ENCODE measurements around the gene ESR1. TPM values are rescaled to one million over a fixed set of nuclear protein-coding genes. Genes with fewer than 3 reads are reported as not detected.

Gene ESR1
- total RNA-seq, 2 experiments from 2014 or later, result 0.38 to 0.79 TPM

- ChIA-PET CTCF (interaction anchor here (0.8 to 1.5 kb wide), 3 partner anchors 9 to 428 kb away, joined by 3 to 5 read pairs (median 3); no protein-coding TSS in a partner anchor), POLR2A (no interaction called here)
- no peak for TF ChIP-seq CTCF (IDR thresholded peaks at IDR 0.05)
- ATAC-seq, result no peak
- no peak for DNase-seq
- H3K27me3 Mint-ChIP-seq, result no peaks in the 10 kb centered on the region
- intact Hi-C loops (cut with micrococcal nuclease), result no loop called here
- peaks cover 26% of the 10 kb centered on the region for H3K36me3 Mint-ChIP-seq (ENCODE audit: low read depth)
- no peak overlapping the region for H3K4me3 Mint-ChIP-seq
- H3K4me1 Mint-ChIP-seq (ENCODE audit: low read depth), result peaks cover 9% of the 10 kb centered on the region
- H3K27ac Mint-ChIP-seq, result no peak overlapping the region
- H3K9me3 Mint-ChIP-seq, result peaks cover 2% of the 10 kb centered on the region
Measured at GRCh38 chr6:152118678-152119077, 311.2 kb downstream of the ESR1 start.

GRCh38 chr6:152119831-152120230 lies 312.3 kb downstream of the ESR1 start:
- Mint-ChIP-seq H3K27me3 (no peaks in the 10 kb centered on the region), H3K4me3 (no peak overlapping the region), H3K36me3 (ENCODE audit: low read depth) (peaks cover 27% of the 10 kb centered on the region), H3K9me3 (peaks cover 2% of the 10 kb centered on the region), H3K27ac (no peak overlapping the region), H3K4me1 (ENCODE audit: low read depth) (peaks cover 9% of the 10 kb centered on the region)
- POLR2A ChIA-PET, result no interaction called here
- intact Hi-C loops (cut with micrococcal nuclease), result loop anchor here (5.0 to 10.0 kb wide), 2 partner anchors 358 to 425 kb away; no protein-coding TSS in a partner anchor
- ATAC-seq, result no peak
- CTCF ChIA-PET, result interaction anchor here (0.9 to 7.1 kb wide), 3 partner anchors 8 to 429 kb away, joined by 3 to 49 read pairs (median 5); no protein-coding TSS in a partner anchor
- no peak for TF ChIP-seq CTCF (IDR thresholded peaks at IDR 0.05)
- no peak for DNase-seq

GRCh38 chr6:152121910-152122309 lies 314.4 kb downstream of the ESR1 start:
- DNase-seq, result no peak
- ChIA-PET POLR2A (no interaction called here), CTCF (interaction anchor here (7.1 kb wide), 1 partner anchor 356 kb away, joined by 49 read pairs; no protein-coding TSS in a partner anchor)
- peaks cover 27% of the 10 kb centered on the region for H3K36me3 Mint-ChIP-seq (ENCODE audit: low read depth)
- H3K27ac Mint-ChIP-seq, result no peak overlapping the region
- H3K4me3 Mint-ChIP-seq, result no peak overlapping the region
- peaks cover 9% of the 10 kb centered on the region for H3K4me1 Mint-ChIP-seq (ENCODE audit: low read depth)
- no peaks in the 10 kb centered on the region for H3K27me3 Mint-ChIP-seq
- peaks cover 2% of the 10 kb centered on the region for H3K9me3 Mint-ChIP-seq
- no peak for ATAC-seq
- intact Hi-C loops (cut with micrococcal nuclease), result loop anchor here (5.0 to 10.0 kb wide), 2 partner anchors 360 to 427 kb away; no protein-coding TSS in a partner anchor
- TF ChIP-seq CTCF (IDR thresholded peaks at IDR 0.05), result no peak

- TF ChIP-seq CTCF (IDR thresholded peaks at IDR 0.05), result no peak
- ChIA-PET POLR2A (no interaction called here), CTCF (interaction anchor here (3.8 to 7.1 kb wide), 2 partner anchors 356 to 432 kb away, joined by 17 to 49 read pairs; no protein-coding TSS in a partner anchor)
- no peak overlapping the region for H3K4me3 Mint-ChIP-seq
- ATAC-seq, result no peak
- H3K27me3 Mint-ChIP-seq, result no peaks in the 10 kb centered on the region
- H3K9me3 Mint-ChIP-seq, result peaks cover 2% of the 10 kb centered on the region
- H3K27ac Mint-ChIP-seq, result no peak overlapping the region
- H3K4me1 Mint-ChIP-seq (ENCODE audit: low read depth), result peaks cover 9% of the 10 kb centered on the region
- H3K36me3 Mint-ChIP-seq (ENCODE audit: low read depth), result peaks cover 27% of the 10 kb centered on the region
- DNase-seq, result no peak
- intact Hi-C loops (cut with micrococcal nuclease), result loop anchor here (5.0 to 10.0 kb wide), 2 partner anchors 360 to 428 kb away; no protein-coding TSS in a partner anchor
Measured at GRCh38 chr6:152122434-152122833, 315.0 kb downstream of the ESR1 start.

- Mint-ChIP-seq H3K27me3 (no peaks in the 10 kb centered on the region), H3K36me3 (ENCODE audit: low read depth) (peaks cover 25% of the 10 kb centered on the region), H3K27ac (no peak overlapping the region), H3K4me3 (no peak overlapping the region), H3K4me1 (ENCODE audit: low read depth) (peaks cover 2% of the 10 kb centered on the region), H3K9me3 (peaks cover 2% of the 10 kb centered on the region)
- POLR2A ChIA-PET, result interaction anchor here (0.7 kb wide), 1 partner anchor 1157 kb away, joined by 3 read pairs; no protein-coding TSS in a partner anchor
- DNase-seq (no peak), ATAC-seq (no peak)
- intact Hi-C loops (cut with micrococcal nuclease), result loop anchor here (5.0 to 10.0 kb wide), 2 partner anchors 361 to 428 kb away; no protein-coding TSS in a partner anchor
- CTCF ChIA-PET, result interaction anchor here (3.8 to 7.1 kb wide), 2 partner anchors 357 to 433 kb away, joined by 17 to 49 read pairs; no protein-coding TSS in a partner anchor
- no peak for TF ChIP-seq CTCF (IDR thresholded peaks at IDR 0.05)
Measured at GRCh38 chr6:152123076-152123475, 315.6 kb downstream of the ESR1 start.
